HG02798 (cell line): ENCODE measurements around the gene KIF1A.

ENCODE experiments used
- ATAC-seq: cut with Tn5 transposase; IDR thresholded peaks from one replicate; pipeline ENCODE4 v1.9.1; 2021; ENCODE audit warnings: mild to moderate bottlenecking; ENCODE audit not compliant: unreplicated experiment, poor library complexity

KIF1A gene

GRCh38 chr2:240777456-240778212, 42.4 kb downstream of the KIF1A start:
- ATAC-seq: no peak

GRCh38 chr2:240775905-240776304, 44.1 kb downstream of the KIF1A start:
- no peak for ATAC-seq

GRCh38 chr2:240774856-240775255, 45.2 kb downstream of the KIF1A start:
- ATAC-seq: no peak

GRCh38 chr2:240769096-240769495, 50.9 kb downstream of the KIF1A start:
- ATAC-seq: no peak

- no peak for ATAC-seq
Observed at GRCh38 chr2:240768216-240768615, 51.8 kb downstream of the KIF1A start.

- no peak for ATAC-seq
Observed at GRCh38 chr2:240767341-240767740, 52.7 kb downstream of the KIF1A start.

- no peak for ATAC-seq
Observed at GRCh38 chr2:240766072-240766471, 53.9 kb downstream of the KIF1A start.

- ATAC-seq: no peak
Observed at GRCh38 chr2:240765007-240765406, 55.0 kb downstream of the KIF1A start.

GRCh38 chr2:240764605-240765004, 55.4 kb downstream of the KIF1A start:
- ATAC-seq: no peak

GRCh38 chr2:240762971-240763370, 57.0 kb downstream of the KIF1A start:
- no peak for ATAC-seq

GRCh38 chr2:240762249-240762648, 57.8 kb downstream of the KIF1A start:
- no peak for ATAC-seq

GRCh38 chr2:240760576-240761246, 59.3 kb downstream of the KIF1A start:
- ATAC-seq: no peak

- ATAC-seq: no peak
Observed at GRCh38 chr2:240760121-240760520, 59.9 kb downstream of the KIF1A start.

- ATAC-seq: peak; percentile 57
Observed at GRCh38 chr2:240759459-240759858, 60.6 kb downstream of the KIF1A start.

- no peak for ATAC-seq
Observed at GRCh38 chr2:240757086-240757614, 62.9 kb downstream of the KIF1A start.

GRCh38 chr2:240752209-240752608, 67.8 kb downstream of the KIF1A start:
- no peak for ATAC-seq

GRCh38 chr2:240750409-240750808, 69.6 kb downstream of the KIF1A start:
- no peak for ATAC-seq

- no peak for ATAC-seq
Observed at GRCh38 chr2:240749516-240749915, 70.5 kb downstream of the KIF1A start.

GRCh38 chr2:240747256-240747655, 72.8 kb downstream of the KIF1A start:
- no peak for ATAC-seq

- ATAC-seq: no peak
Observed at GRCh38 chr2:240746671-240747070, 73.3 kb downstream of the KIF1A start.

GRCh38 chr2:240745962-240746361, 74.1 kb downstream of the KIF1A start:
- no peak for ATAC-seq

GRCh38 chr2:240745456-240745855, 74.6 kb downstream of the KIF1A start:
- no peak for ATAC-seq
